Vagina (tissue), 2 donors: ENCODE results near the gene GRM4.

ENCODE experiments used
- POLR2A ChIP-seq, 2 donors: fragments of 450-650 bp; IDR thresholded peaks; one replicate each; pipeline ENCODE4 v1.6.1; 2017; ENCODE audit warnings: antibody characterized with exemption in 2 of 2, mild to moderate bottlenecking in 2 of 2, moderate library complexity in 2 of 2
- POLR2AphosphoS5 ChIP-seq, 2 donors: sonication (generic); formaldehyde crosslinking; IDR thresholded peaks; one replicate each; pipeline ENCODE4 v1.9.0; 2017; ENCODE audit warnings: antibody characterized with exemption in 2 of 2, mild to moderate bottlenecking in 2 of 2, low read depth in 1 of 2; ENCODE audit not compliant: insufficient read depth in 1 of 2
- TF ChIP-seq, protein P1 (sequence below), 3 experiments: fragments of 450-650 bp in 2 of 3; fragments of 200-600 bp in 1 of 3; sonication (generic) in 1 of 3; IDR thresholded peaks; one replicate each; pipeline ENCODE4 v1.5.1; 2017 to 2019; ENCODE audit warnings: antibody characterized with exemption in 3 of 3, mild to moderate bottlenecking in 2 of 3, moderate library complexity in 2 of 3

GRCh38 chr6:33981861-33982260, 164.0 kb downstream of the GRM4 start:
- TF ChIP-seq, protein P1, sequence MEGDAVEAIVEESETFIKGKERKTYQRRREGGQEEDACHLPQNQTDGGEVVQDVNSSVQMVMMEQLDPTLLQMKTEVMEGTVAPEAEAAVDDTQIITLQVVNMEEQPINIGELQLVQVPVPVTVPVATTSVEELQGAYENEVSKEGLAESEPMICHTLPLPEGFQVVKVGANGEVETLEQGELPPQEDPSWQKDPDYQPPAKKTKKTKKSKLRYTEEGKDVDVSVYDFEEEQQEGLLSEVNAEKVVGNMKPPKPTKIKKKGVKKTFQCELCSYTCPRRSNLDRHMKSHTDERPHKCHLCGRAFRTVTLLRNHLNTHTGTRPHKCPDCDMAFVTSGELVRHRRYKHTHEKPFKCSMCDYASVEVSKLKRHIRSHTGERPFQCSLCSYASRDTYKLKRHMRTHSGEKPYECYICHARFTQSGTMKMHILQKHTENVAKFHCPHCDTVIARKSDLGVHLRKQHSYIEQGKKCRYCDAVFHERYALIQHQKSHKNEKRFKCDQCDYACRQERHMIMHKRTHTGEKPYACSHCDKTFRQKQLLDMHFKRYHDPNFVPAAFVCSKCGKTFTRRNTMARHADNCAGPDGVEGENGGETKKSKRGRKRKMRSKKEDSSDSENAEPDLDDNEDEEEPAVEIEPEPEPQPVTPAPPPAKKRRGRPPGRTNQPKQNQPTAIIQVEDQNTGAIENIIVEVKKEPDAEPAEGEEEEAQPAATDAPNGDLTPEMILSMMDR (IDR thresholded peaks at IDR 0.05), result no peak
- TF ChIP-seq POLR2AphosphoS5 (IDR thresholded peaks at IDR 0.05; ENCODE audit: insufficient read depth in 1 of 2, low read depth in 1 of 2), result no peak
- TF ChIP-seq POLR2A (IDR thresholded peaks at IDR 0.05), result no peak
